H1 (cell line): ENCODE data around the gene CRYGB. TPM values are rescaled to one million over a fixed set of nuclear protein-coding genes. Genes with fewer than 3 reads are reported as not detected.

Experiments
- CTCF ChIA-PET: fragments of 300-600 bp; sonication (Branson Sonifier 250); formaldehyde crosslinking; loops from one replicate; lab custom pipeline; 2021; ENCODE audit not compliant: partially characterized antibody; lab: Charles Lee
- POLR2A ChIA-PET: fragments of 300-600 bp; sonication (Branson Sonifier 250); formaldehyde crosslinking; loops from one replicate; lab custom pipeline; 2021; ENCODE audit warnings: inconsistent platforms; ENCODE audit not compliant: partially characterized antibody; lab: Charles Lee
- DNase-seq, 2 experiments: peaks; one replicate each; pipeline versions ENCODE4 v3.0.0 to v3.0.0-alpha.2; 2010 to 2022; ENCODE audit warnings: low spot score in 2 of 2, low read depth in 1 of 2, mixed read lengths in 1 of 2
- FAIRE-seq: peaks from 2 replicates; lab custom pipeline; 2011; peaks lifted over from hg19 to GRCh38; lab: Jason Lieb, UNC
- H2AFZ ChIP-seq: 2 replicates; pipeline ENCODE4 v1.8.1; 2012; ENCODE audit warnings: low read length, inconsistent platforms
- H2AK5ac ChIP-seq: 2 replicates; pipeline ENCODE4 v1.6.1; 2013; ENCODE audit warnings: low read depth, low read length
- H2BK120ac ChIP-seq: replicated peaks from 2 replicates; pipeline ENCODE3; 2013; ENCODE audit warnings: low read depth, low read length, inconsistent platforms
- H2BK12ac ChIP-seq: 2 replicates; pipeline ENCODE4 v1.6.1; 2013; ENCODE audit warnings: low read depth, low read length
- H2BK15ac ChIP-seq: 2 replicates; pipeline ENCODE4 v1.6.1; 2013; ENCODE audit warnings: low read length
- H2BK20ac ChIP-seq: 2 replicates; pipeline ENCODE4 v1.6.1; 2013; ENCODE audit warnings: low read length
- H2BK5ac ChIP-seq: 2 replicates; pipeline ENCODE4 v1.6.1; 2013; ENCODE audit warnings: low read depth, low read length
- H3K14ac ChIP-seq: 2 replicates; pipeline ENCODE4 v1.6.1; 2013; ENCODE audit warnings: inconsistent platforms; ENCODE audit not compliant: insufficient read length
- H3K18ac ChIP-seq: 2 replicates; pipeline ENCODE4 v1.6.1; 2013; ENCODE audit warnings: low read length; ENCODE audit errors: extremely low read depth
- H3K23ac ChIP-seq: 2 replicates; pipeline ENCODE4 v1.6.1; 2013; ENCODE audit warnings: inconsistent platforms; ENCODE audit not compliant: insufficient read length
- H3K23me2 ChIP-seq: 2 replicates; pipeline ENCODE4 v1.6.1; 2013; ENCODE audit warnings: low read depth, low read length
- H3K27ac ChIP-seq: 2 replicates; pipeline ENCODE4 v1.6.1; 2011; ENCODE audit warnings: low read depth, low read length, inconsistent platforms
- H3K27me3 ChIP-seq, 4 experiments: replicated peaks in 1 of 4; 1 replicate in 1 of 4; 2 replicates in 3 of 4; pipeline versions ENCODE4 v1.6.1 to v1.8.1; 2011 to 2013; ENCODE audit warnings: low read length in 3 of 4, mild to moderate bottlenecking in 3 of 4, inconsistent platforms in 2 of 4, mixed read lengths in 2 of 4, moderate library complexity in 1 of 4; ENCODE audit not compliant: control insufficient read depth in 3 of 4, insufficient read depth in 3 of 4; ENCODE audit errors: extremely low read depth in 1 of 4
- H3K36me3 ChIP-seq, 4 experiments: 2 replicates each; pipeline versions ENCODE4 v1.6.1 to v1.8.1; 2011 to 2013; ENCODE audit warnings: mild to moderate bottlenecking in 4 of 4, low read length in 3 of 4, moderate library complexity in 2 of 4, control low read depth in 1 of 4, inconsistent platforms in 1 of 4; ENCODE audit not compliant: insufficient read depth in 4 of 4, control insufficient read depth in 2 of 4
- H3K4ac ChIP-seq: replicated peaks from 2 replicates; pipeline ENCODE3; 2013; ENCODE audit warnings: low read length, low read depth, mixed read lengths, inconsistent platforms; ENCODE audit not compliant: insufficient read length
- H3K4me1 ChIP-seq, 4 experiments: replicated peaks in 1 of 4; 1 replicate in 1 of 4; 2 replicates in 3 of 4; pipeline versions ENCODE4 v1.6.1 to v1.8.1; 2011 to 2013; ENCODE audit warnings: low read length in 3 of 4, inconsistent platforms in 2 of 4, mixed read lengths in 1 of 4; ENCODE audit not compliant: insufficient read depth in 4 of 4, control insufficient read depth in 3 of 4
- H3K4me2 ChIP-seq, 2 experiments: 2 replicates each; pipeline versions ENCODE4 v1.6.1 to v1.8.1; 2011 to 2013; ENCODE audit warnings: low read depth in 2 of 2, low read length in 2 of 2, control low read depth in 1 of 2, inconsistent platforms in 1 of 2, mild to moderate bottlenecking in 1 of 2; ENCODE audit not compliant: insufficient read depth in 1 of 2
- H3K4me3 ChIP-seq, 4 experiments: fragments of 200-600, 300-600 bp in 1 of 4; sonication (generic), shearing (Covaris generic), sonication (Bioruptor Twin) in 1 of 4; 2 replicates each; pipeline versions ENCODE4 v1.5.1 to v1.8.1; 2011 to 2016; ENCODE audit warnings: low read length in 4 of 4, low read depth in 3 of 4, control low read depth in 2 of 4, inconsistent platforms in 2 of 4, mild to moderate bottlenecking in 2 of 4, mixed read lengths in 1 of 4, moderate library complexity in 1 of 4; ENCODE audit not compliant: insufficient read depth in 2 of 4; ENCODE audit errors: extremely low read depth in 1 of 4
- H3K56ac ChIP-seq: replicated peaks from 2 replicates; pipeline ENCODE3; 2013; ENCODE audit warnings: low read depth, mild to moderate bottlenecking, mixed read lengths, low read length, inconsistent platforms; ENCODE audit not compliant: insufficient read length
- H3K79me1 ChIP-seq: 2 replicates; pipeline ENCODE4 v1.6.1; 2013; ENCODE audit warnings: low read depth, low read length, control low read depth
- H3K79me2 ChIP-seq, 2 experiments: 2 replicates each; pipeline versions ENCODE4 v1.6.1 to v1.8.1; 2012 to 2013; ENCODE audit warnings: low read length in 2 of 2, mild to moderate bottlenecking in 2 of 2, inconsistent platforms in 1 of 2; ENCODE audit not compliant: insufficient read depth in 2 of 2, control insufficient read depth in 1 of 2
- H3K9ac ChIP-seq, 4 experiments: replicated peaks in 1 of 4; 1 replicate in 1 of 4; 2 replicates in 3 of 4; pipeline versions ENCODE4 v1.6.1 to v1.8.1; 2011 to 2013; ENCODE audit warnings: low read depth in 3 of 4, low read length in 3 of 4, control low read depth in 2 of 4, mild to moderate bottlenecking in 2 of 4, moderate library complexity in 2 of 4, inconsistent platforms in 1 of 4; ENCODE audit errors: extremely low read depth in 1 of 4
- H3K9me3 ChIP-seq, 2 experiments: 2 replicates each; pipeline versions ENCODE4 v1.6.1 to v1.8.1; 2012 to 2013; ENCODE audit warnings: mild to moderate bottlenecking in 2 of 2, moderate library complexity in 2 of 2, control low read depth in 1 of 2, inconsistent platforms in 1 of 2, low read depth in 1 of 2, low read length in 1 of 2, mixed read lengths in 1 of 2; ENCODE audit not compliant: insufficient read depth in 2 of 2
- H4K20me1 ChIP-seq, 2 experiments: replicated peaks in 1 of 2; 2 replicates each; pipeline versions ENCODE3 to v1.8.1; 2011 to 2013; ENCODE audit warnings: inconsistent platforms in 2 of 2, low read length in 2 of 2, mild to moderate bottlenecking in 1 of 2; ENCODE audit not compliant: insufficient read depth in 2 of 2, control insufficient read depth in 1 of 2
- H4K5ac ChIP-seq: 2 replicates; pipeline ENCODE4 v1.6.1; 2013; ENCODE audit warnings: low read length, low read depth, mixed read lengths, inconsistent platforms; ENCODE audit not compliant: insufficient read length
- H4K8ac ChIP-seq: 2 replicates; pipeline ENCODE4 v1.8.0; 2013; ENCODE audit warnings: mild to moderate bottlenecking, moderate library complexity, low read length, inconsistent platforms; ENCODE audit not compliant: insufficient read depth; ENCODE audit errors: extremely low read depth
- H4K91ac ChIP-seq: replicated peaks from 2 replicates; pipeline ENCODE3; 2013; ENCODE audit warnings: low read length, mixed read lengths, inconsistent platforms; ENCODE audit not compliant: insufficient read length
- CBX5 ChIP-seq: fragments of 300-800, 300-1000 bp; sonication (generic); IDR thresholded peaks from 2 replicates; pipeline ENCODE4 v1.7.1; 2016; ENCODE audit warnings: antibody characterized with exemption, low read length, low read depth
- CEBPB ChIP-seq: IDR thresholded peaks from 2 replicates; pipeline ENCODE4 v1.6.1; 2012; ENCODE audit warnings: low read depth, low read length
- CHD1 ChIP-seq: IDR thresholded peaks from 2 replicates; pipeline ENCODE4 v1.6.1; 2012; ENCODE audit warnings: low read depth, low read length, improper control_type of control experiment
- EZH2 ChIP-seq: fragments of 200-600 bp; sonication (generic); IDR thresholded peaks from 2 replicates; pipeline ENCODE4 v1.7.1; 2012; ENCODE audit warnings: low read depth, mild to moderate bottlenecking, moderate library complexity, low read length, inconsistent platforms; ENCODE audit not compliant: severe bottlenecking
- HDAC6 ChIP-seq: IDR thresholded peaks from one replicate; pipeline ENCODE4 v1.7.1; 2012; ENCODE audit warnings: low read depth, mild to moderate bottlenecking, inconsistent platforms, low read length, moderate library complexity
- JUND ChIP-seq: IDR thresholded peaks from 2 replicates; pipeline ENCODE4 v1.6.1; 2011; ENCODE audit warnings: mild to moderate bottlenecking, improper control_type of control experiment, low read length
- KDM5A ChIP-seq: fragments of 200-600 bp; IDR thresholded peaks from 2 replicates; pipeline ENCODE4 v1.7.1; 2012; ENCODE audit warnings: mild to moderate bottlenecking, low read length, inconsistent platforms, mixed read lengths
- PHF8 ChIP-seq: fragments of 200-600 bp; sonication (generic); conservative IDR thresholded peaks from 2 replicates; pipeline ENCODE4 v1.7.1; 2012; ENCODE audit warnings: low read depth, mild to moderate bottlenecking, inconsistent platforms, low read length, moderate library complexity
- SIN3A ChIP-seq, 2 experiments: IDR thresholded peaks in 1 of 2; conservative IDR thresholded peaks in 1 of 2; 2 replicates each; pipeline ENCODE4 v1.6.1; 2011 to 2012; ENCODE audit warnings: low read length in 2 of 2, improper control_type of control experiment in 1 of 2, low read depth in 1 of 2, mild to moderate bottlenecking in 1 of 2
- SP1 ChIP-seq: IDR thresholded peaks from 2 replicates; pipeline ENCODE4 v1.6.1; 2011; ENCODE audit warnings: low read depth, low read length
- SUZ12 ChIP-seq: fragments of 200-600 bp; sonication (generic); IDR thresholded peaks from 2 replicates; pipeline ENCODE4 v1.6.1; 2012; ENCODE audit warnings: mild to moderate bottlenecking, inconsistent platforms, low read length, moderate library complexity, mixed read lengths
- TAF1 ChIP-seq: IDR thresholded peaks from 2 replicates; pipeline ENCODE4 v1.6.1; 2011; ENCODE audit warnings: mild to moderate bottlenecking, low read depth, low read length
- TEAD4 ChIP-seq: IDR thresholded peaks from 2 replicates; pipeline ENCODE4 v1.6.1; 2012; ENCODE audit warnings: low read depth, low read length, inconsistent platforms, mixed read lengths
- WGBS, 2 experiments: shearing (Covaris generic) in 1 of 2; methylation state at CpG; one replicate each; pipeline versions ENCODE4 v1.1.6 to v1.1.7; 2013 to 2015; ENCODE audit warnings: low lambda C conversion rate in 2 of 2, mixed read lengths in 2 of 2, inconsistent platforms in 1 of 2, low coverage in 1 of 2, missing lambda C conversion rate in 1 of 2; ENCODE audit not compliant: insufficient replicate concordance in 2 of 2, insufficient coverage in 1 of 2, insufficient read length in 1 of 2; ENCODE audit errors: extremely low coverage in 1 of 2, missing lambda C conversion rate in 1 of 2; 5-methylcytosine and 5-hydroxymethylcytosine counted together
- polyA plus RNA-seq, 7 experiments: library from polyadenylated mRNA; depleted of rRNA in 3 of 7; stranded (reverse) in 5 of 7; unstranded in 2 of 7; fragments of >200 nt in 5 of 7; fragments of 200-250 nt in 2 of 7; gene quantifications; 1 replicate in 5 of 7; 2 replicates in 1 of 7; 4 replicates in 1 of 7; pipeline versions ENCODE4 v1.2.1 to v1.2.3, GENCODE V29; 2011 to 2013; ENCODE audit warnings: missing spikeins in 2 of 7, mixed read lengths in 2 of 7
- total RNA-seq: library from RNA; stranded (reverse); fragmentation: NEBNext Ultra II Directional; extraction: Animal tissue kit (Norgen Biotek cat#: 25700); gene quantifications from 2 replicates; pipeline ENCODE4 v1.2.1, GENCODE V29; 2021
- TF ChIP-seq, protein P1 (sequence below): IDR thresholded peaks from 2 replicates; pipeline ENCODE4 v1.6.1; 2012; ENCODE audit warnings: inconsistent platforms

Gene CRYGB
- total and polyA plus RNA-seq, 2 of the 8 experiments (the other 6 are each of a cell fraction or from before 2014, with no cell fraction given): 0.38 TPM; not detected in 1

- WGBS, 2 experiments: 94% methylated on average over 1 of the region's 1 CpG; no CpG with 5 or more reads in 1 of the 2 experiments
- Histone ChIP-seq H3K9me3 (0 out of 4 replicates have a peak, but pooled peaks cover 2 to 5% of the 10 kb centered on the region in 2 experiments), H3K18ac (no peak overlapping the region), H3K14ac (no peak overlapping the region), H3K79me2 (no peaks in the 10 kb centered on the region), H3K4me2 (no peak overlapping the region), H2AK5ac (no peak overlapping the region), H3K56ac (no peak overlapping the region), H2BK120ac (no peak overlapping the region), H2BK15ac (no peak overlapping the region), H3K79me1 (no peaks in the 10 kb centered on the region), H3K4ac (no peak overlapping the region), H4K5ac (no peak overlapping the region), H3K27ac (no peak overlapping the region), H2AFZ (no peak overlapping the region), H3K23me2 (no peaks in the 10 kb centered on the region), H4K91ac (no peak overlapping the region), H3K36me3 (no peaks in the 10 kb centered on the region), H3K23ac (no peak overlapping the region), H3K4me3 (no peak overlapping the region), H3K4me1 (0 out of 7 replicates have a peak, but pooled peaks cover 0 to under 1% (median 0%) of the 10 kb centered on the region in 4 experiments), H4K8ac (no peak overlapping the region), H2BK12ac (no peak overlapping the region), H2BK20ac (no peak overlapping the region), H4K20me1 (no peaks in the 10 kb centered on the region), H3K9ac (no peak overlapping the region), H3K27me3 (no peaks in the 10 kb centered on the region; a peak in 1 of 7 replicates), H2BK5ac (no peak overlapping the region)
- no peak for DNase-seq
- POLR2A ChIA-PET: no interaction called here
- CTCF ChIA-PET: interaction anchor here (1.9 kb wide), 1 partner anchor 24 kb away, joined by 8 read pairs; no protein-coding TSS in a partner anchor
- FAIRE-seq: no peak
- TF ChIP-seq TAF1 (no peak), TEAD4 (no peak), CHD1 (no peak), EZH2 (no peak), CEBPB (no peak), CBX5 (no peak), KDM5A (no peak), SIN3A (conservative IDR thresholded peaks at IDR 0.05 in 1 of 2, IDR thresholded peaks at IDR 0.05 in 1 of 2; ENCODE audit: low read depth in 1 of 2, low read length in 2 of 2) (no peak), SUZ12 (no peak), JUND (no peak), HDAC6 (no peak), PHF8 (no peak), SP1 (no peak)
- TF ChIP-seq, protein P1, sequence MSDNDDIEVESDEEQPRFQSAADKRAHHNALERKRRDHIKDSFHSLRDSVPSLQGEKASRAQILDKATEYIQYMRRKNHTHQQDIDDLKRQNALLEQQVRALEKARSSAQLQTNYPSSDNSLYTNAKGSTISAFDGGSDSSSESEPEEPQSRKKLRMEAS: no peak
Measured at GRCh38 chr2:208150956-208151355, 5.0 kb upstream of the CRYGB start.
